ENCODE results near the gene SERPINA5. TPM values are rescaled to one million over a fixed set of nuclear protein-coding genes. Genes with fewer than 3 reads are reported as not detected.

SERPINA5 gene
- total RNA-seq, 3 donors from 2014 or later (not counting 1 experiment from before 2014, with no cell fraction given), result not detected

- no peaks in the 10 kb centered on the region for H3K36me3 Mint-ChIP-seq
- H3K9me3 Mint-ChIP-seq, result peaks cover 5 to 6% of the 10 kb centered on the region in 2 donors
- Histone ChIP-seq H3K4me3 (ENCODE audit: low read length) (no peak overlapping the region), H3K27ac (ENCODE audit: low read length) (no peak overlapping the region), H3K36me3 (ENCODE audit: control insufficient read depth, insufficient read depth, low read length) (no peaks in the 10 kb centered on the region), H3K9me3 (ENCODE audit: control insufficient read depth, insufficient read depth, low read length) (peaks cover 15% of the 10 kb centered on the region), H3K27me3 (ENCODE audit: control insufficient read depth, insufficient read depth, low read length) (no peaks in the 10 kb centered on the region), H3K4me1 (ENCODE audit: control insufficient read depth, insufficient read depth, low read length) (no peaks in the 10 kb centered on the region)
- TF ChIP-seq, protein P1, sequence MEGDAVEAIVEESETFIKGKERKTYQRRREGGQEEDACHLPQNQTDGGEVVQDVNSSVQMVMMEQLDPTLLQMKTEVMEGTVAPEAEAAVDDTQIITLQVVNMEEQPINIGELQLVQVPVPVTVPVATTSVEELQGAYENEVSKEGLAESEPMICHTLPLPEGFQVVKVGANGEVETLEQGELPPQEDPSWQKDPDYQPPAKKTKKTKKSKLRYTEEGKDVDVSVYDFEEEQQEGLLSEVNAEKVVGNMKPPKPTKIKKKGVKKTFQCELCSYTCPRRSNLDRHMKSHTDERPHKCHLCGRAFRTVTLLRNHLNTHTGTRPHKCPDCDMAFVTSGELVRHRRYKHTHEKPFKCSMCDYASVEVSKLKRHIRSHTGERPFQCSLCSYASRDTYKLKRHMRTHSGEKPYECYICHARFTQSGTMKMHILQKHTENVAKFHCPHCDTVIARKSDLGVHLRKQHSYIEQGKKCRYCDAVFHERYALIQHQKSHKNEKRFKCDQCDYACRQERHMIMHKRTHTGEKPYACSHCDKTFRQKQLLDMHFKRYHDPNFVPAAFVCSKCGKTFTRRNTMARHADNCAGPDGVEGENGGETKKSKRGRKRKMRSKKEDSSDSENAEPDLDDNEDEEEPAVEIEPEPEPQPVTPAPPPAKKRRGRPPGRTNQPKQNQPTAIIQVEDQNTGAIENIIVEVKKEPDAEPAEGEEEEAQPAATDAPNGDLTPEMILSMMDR (IDR thresholded peaks at IDR 0.05), result no peak
- 84% methylated on average over 20 of the region's 20 CpGs for WGBS (ENCODE audit: insufficient coverage)
- no peaks in the 10 kb centered on the region for H3K27me3 Mint-ChIP-seq (ENCODE audit: low read depth in 2 of 2)
- no peak for DNase-seq
- no peak overlapping the region for H3K4me3 Mint-ChIP-seq
- intact Hi-C loops (cut with micrococcal nuclease), result no loop called here
- H3K4me1 Mint-ChIP-seq, result no peaks in the 10 kb centered on the region
- no peak overlapping the region for H3K27ac Mint-ChIP-seq
- no peak for ATAC-seq
These were observed 32.8 kb downstream of the SERPINA5 start for GRCh38 chr14:94613720-94614644.

DNA sequence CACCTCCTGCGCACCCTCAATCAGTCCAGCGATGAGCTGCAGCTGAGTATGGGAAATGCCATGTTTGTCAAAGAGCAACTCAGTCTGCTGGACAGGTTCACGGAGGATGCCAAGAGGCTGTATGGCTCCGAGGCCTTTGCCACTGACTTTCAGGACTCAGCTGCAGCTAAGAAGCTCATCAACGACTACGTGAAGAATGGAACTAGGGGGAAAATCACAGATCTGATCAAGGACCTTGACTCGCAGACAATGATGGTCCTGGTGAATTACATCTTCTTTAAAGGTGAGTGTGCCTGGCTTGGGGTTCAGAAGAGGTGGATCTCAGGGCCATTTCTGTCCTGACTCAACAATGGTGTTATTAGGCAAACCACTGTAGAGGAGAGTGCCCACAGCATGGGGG is 33.6 kb downstream of the SERPINA5 start:
- Histone ChIP-seq H3K27ac (ENCODE audit: low read length) (no peak overlapping the region), H3K4me3 (ENCODE audit: low read length) (no peak overlapping the region), H3K9me3 (ENCODE audit: control insufficient read depth, insufficient read depth, low read length) (peaks cover 15% of the 10 kb centered on the region), H3K36me3 (ENCODE audit: control insufficient read depth, insufficient read depth, low read length) (no peaks in the 10 kb centered on the region), H3K27me3 (ENCODE audit: control insufficient read depth, insufficient read depth, low read length) (no peaks in the 10 kb centered on the region), H3K4me1 (ENCODE audit: control insufficient read depth, insufficient read depth, low read length) (no peaks in the 10 kb centered on the region)
- no peaks in the 10 kb centered on the region for H3K27me3 Mint-ChIP-seq (ENCODE audit: low read depth in 2 of 2)
- no peak overlapping the region for H3K27ac Mint-ChIP-seq
- TF ChIP-seq, protein P1 (IDR thresholded peaks at IDR 0.05), result no peak
- intact Hi-C loops (cut with micrococcal nuclease), result no loop called here
- WGBS (ENCODE audit: insufficient coverage), result 91% methylated on average over 7 of the region's 7 CpGs
- H3K36me3 Mint-ChIP-seq, result no peaks in the 10 kb centered on the region
- DNase-seq, result no peak
- H3K9me3 Mint-ChIP-seq, result peaks cover 3 to 5% of the 10 kb centered on the region in 2 donors
- no peak overlapping the region for H3K4me3 Mint-ChIP-seq
- ATAC-seq, result no peak
- no peaks in the 10 kb centered on the region for H3K4me1 Mint-ChIP-seq

GRCh38 chr14:94615254-94615653 is 34.0 kb downstream of the SERPINA5 start:
- 66% methylated on average over 3 of the region's 3 CpGs for WGBS (ENCODE audit: insufficient coverage)
- H3K27ac ChIP-seq (ENCODE audit: low read length), result no peak overlapping the region
- ATAC-seq (no peak), DNase-seq (no peak)
- peaks cover 15% of the 10 kb centered on the region for H3K9me3 ChIP-seq (ENCODE audit: control insufficient read depth, insufficient read depth, low read length)
- no peak overlapping the region for H3K4me3 ChIP-seq (ENCODE audit: low read length)
- H3K4me3 Mint-ChIP-seq, result no peak overlapping the region
- H3K9me3 Mint-ChIP-seq, result peaks cover 3 to 5% of the 10 kb centered on the region in 2 donors
- H3K4me1 Mint-ChIP-seq, result no peaks in the 10 kb centered on the region
- no peaks in the 10 kb centered on the region for H3K36me3 ChIP-seq (ENCODE audit: control insufficient read depth, insufficient read depth, low read length)
- no peaks in the 10 kb centered on the region for H3K4me1 ChIP-seq (ENCODE audit: control insufficient read depth, insufficient read depth, low read length)
- no peaks in the 10 kb centered on the region for H3K36me3 Mint-ChIP-seq
- intact Hi-C loops (cut with micrococcal nuclease), result no loop called here
- no peak overlapping the region for H3K27ac Mint-ChIP-seq
- TF ChIP-seq, protein P1 (IDR thresholded peaks at IDR 0.05), result no peak
- H3K27me3 ChIP-seq (ENCODE audit: control insufficient read depth, insufficient read depth, low read length), result no peaks in the 10 kb centered on the region
- H3K27me3 Mint-ChIP-seq (ENCODE audit: low read depth in 2 of 2), result no peaks in the 10 kb centered on the region

Measured in natural killer cell (primary cell).